Ascending aorta (tissue), 2 donors: ENCODE measurements around the gene HTT. TPM values are rescaled to one million over a fixed set of nuclear protein-coding genes. Genes with fewer than 3 reads are reported as not detected.

Experiments
- DNase-seq, 2 donors: peaks; one replicate each; pipeline ENCODE4 v3.0.0-alpha.2; 2019; ENCODE audit warnings: low spot score in 2 of 2
- H3K27ac ChIP-seq, 2 donors: fragments of 200-600 bp; sonication (generic); one replicate each; pipeline ENCODE4 v1.5.1; 2016 to 2017; ENCODE audit warnings: mild to moderate bottlenecking in 1 of 2
- H3K27me3 ChIP-seq: fragments of 200-600 bp; sonication (generic); one replicate; pipeline ENCODE4 v1.5.1; 2017
- H3K36me3 ChIP-seq, 2 donors: fragments of 200-600 bp; sonication (generic); one replicate each; pipeline ENCODE4 v1.5.1; 2016
- H3K4me1 ChIP-seq, 2 donors: fragments of 200-600 bp; sonication (generic); one replicate each; pipeline ENCODE4 v1.5.1; 2016 to 2017; ENCODE audit warnings: mild to moderate bottlenecking in 1 of 2
- H3K4me3 ChIP-seq, 2 donors: fragments of 200-600 bp; sonication (generic); one replicate each; pipeline ENCODE4 v1.5.1; 2016 to 2017; ENCODE audit warnings: mild to moderate bottlenecking in 1 of 2
- H3K9me3 ChIP-seq, 2 donors: fragments of 200-600 bp; sonication (generic); one replicate each; pipeline ENCODE4 v1.5.1; 2016
- CTCF ChIP-seq, 3 experiments: fragments of 200-600 bp in 2 of 3; fragments of 450-650 bp in 1 of 3; sonication (generic) in 2 of 3; IDR thresholded peaks; one replicate each; pipeline ENCODE4 v1.5.1; 2016 to 2019; ENCODE audit warnings: antibody characterized with exemption in 3 of 3, mild to moderate bottlenecking in 1 of 3, moderate library complexity in 1 of 3
- intact Hi-C: fragments of 100-400 bp; cut with DNase I; formaldehyde crosslinking; loops from one replicate; pipeline ENCODE4 v1.15.1; 2023
- total RNA-seq: library from RNA; depleted of rRNA; stranded (reverse); fragments of >200 nt; gene quantifications from one replicate; pipeline ENCODE4 v1.1.0, GENCODE V29; 2016

Gene HTT
- total RNA-seq, 1 donor from 2014 or later: 23.7 TPM

GRCh38 chr4:3054169-3054759 is 20.2 kb upstream of the HTT start:
- DNase-seq: no peak
- Histone ChIP-seq H3K4me1 (no peaks in the 10 kb centered on the region), H3K36me3 (no peaks in the 10 kb centered on the region), H3K4me3 (no peak overlapping the region), H3K9me3 (no peaks in the 10 kb centered on the region), H3K27me3 (no peaks in the 10 kb centered on the region), H3K27ac (no peak overlapping the region)
- TF ChIP-seq CTCF (IDR thresholded peaks at IDR 0.05): no peak
- intact Hi-C loops: no loop called here

DNA sequence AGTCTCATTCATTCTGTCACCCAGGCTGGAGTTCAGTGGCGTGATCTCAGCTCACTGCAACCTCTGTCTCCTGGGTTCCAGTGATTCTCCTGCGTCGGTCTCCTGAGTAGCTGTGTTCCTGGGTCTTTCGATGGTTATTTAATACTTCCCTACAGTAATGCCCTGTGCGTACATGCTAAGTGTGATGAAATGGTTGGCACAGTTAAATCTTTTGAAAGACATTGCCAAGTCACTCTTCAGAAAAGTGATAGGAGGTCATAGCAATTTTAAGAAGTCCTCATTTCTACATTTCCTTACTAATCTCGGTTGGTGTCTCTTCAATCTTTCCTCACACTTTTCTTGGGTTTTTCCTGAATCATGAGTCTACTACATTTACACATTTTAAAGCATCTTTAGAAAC is 14.5 kb upstream of the HTT start:
- Histone ChIP-seq H3K27me3 (no peaks in the 10 kb centered on the region), H3K4me3 (no peak overlapping the region), H3K27ac (no peak overlapping the region), H3K4me1 (no peaks in the 10 kb centered on the region), H3K9me3 (no peaks in the 10 kb centered on the region), H3K36me3 (no peaks in the 10 kb centered on the region)
- TF ChIP-seq CTCF (IDR thresholded peaks at IDR 0.05): no peak
- intact Hi-C loops: no loop called here
- no peak for DNase-seq

- Histone ChIP-seq H3K27me3 (no peaks in the 10 kb centered on the region), H3K4me1 (no peaks in the 10 kb centered on the region), H3K36me3 (no peaks in the 10 kb centered on the region), H3K27ac (no peak overlapping the region), H3K9me3 (no peaks in the 10 kb centered on the region), H3K4me3 (no peak overlapping the region)
- no peak for TF ChIP-seq CTCF (IDR thresholded peaks at IDR 0.05)
- intact Hi-C loops: no loop called here
- no peak for DNase-seq
Observed at GRCh38 chr4:3060946-3061345, 13.5 kb upstream of the HTT start.

- intact Hi-C loops: no loop called here
- TF ChIP-seq CTCF (IDR thresholded peaks at IDR 0.05): no peak
- no peak for DNase-seq
- Histone ChIP-seq H3K27ac (no peak overlapping the region), H3K9me3 (no peaks in the 10 kb centered on the region), H3K27me3 (no peaks in the 10 kb centered on the region), H3K4me1 (no peaks in the 10 kb centered on the region), H3K4me3 (no peak overlapping the region), H3K36me3 (no peaks in the 10 kb centered on the region)
Observed at GRCh38 chr4:3062471-3062870, 12.0 kb upstream of the HTT start.

DNA sequence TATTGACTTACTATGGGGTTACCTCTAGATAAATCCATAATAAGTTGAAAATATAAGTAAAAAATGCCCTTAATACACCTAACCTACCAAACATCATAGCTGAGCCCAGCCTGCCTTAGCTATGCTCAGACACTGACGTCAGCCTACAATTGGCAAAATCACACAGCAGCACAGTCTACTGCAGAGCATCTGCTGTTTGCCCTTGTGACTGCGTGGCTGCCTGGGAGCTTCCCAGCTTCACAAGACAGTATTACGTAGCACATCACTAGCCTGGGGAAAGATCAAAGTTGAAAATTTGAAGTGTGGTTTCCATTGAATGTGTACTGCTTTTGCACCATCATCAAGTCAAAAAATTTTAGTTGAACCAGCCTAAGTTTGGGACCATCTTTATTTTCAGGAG is 8.9 kb upstream of the HTT start:
- Histone ChIP-seq H3K9me3 (no peaks in the 10 kb centered on the region), H3K36me3 (no peaks in the 10 kb centered on the region), H3K27me3 (no peaks in the 10 kb centered on the region), H3K27ac (no peak overlapping the region), H3K4me3 (no peak overlapping the region), H3K4me1 (no peaks in the 10 kb centered on the region)
- DNase-seq: no peak
- intact Hi-C loops: no loop called here
- TF ChIP-seq CTCF (IDR thresholded peaks at IDR 0.05): no peak

GRCh38 chr4:3066836-3067400 is 7.6 kb upstream of the HTT start:
- no peak overlapping the region for H3K27ac ChIP-seq
- H3K9me3 ChIP-seq: no peaks in the 10 kb centered on the region
- no peaks in the 10 kb centered on the region for H3K27me3 ChIP-seq
- H3K36me3 ChIP-seq: no peaks in the 10 kb centered on the region
- no peaks in the 10 kb centered on the region for H3K4me1 ChIP-seq
- intact Hi-C loops: no loop called here
- no peak for DNase-seq
- no peak overlapping the region for H3K4me3 ChIP-seq
- TF ChIP-seq CTCF (IDR thresholded peaks at IDR 0.05): no peak
